Hepatocyte (in vitro differentiated cells): ENCODE measurements around the gene SRGAP2B.
"Not testable (repeated sequence)": the region's sequence is repeated elsewhere in the genome, so short reads cannot be mapped to it uniquely, and the experiment has no call there.

Source experiments
- EZH2 ChIP-seq: fragments of 200-600 bp; sonication (generic); IDR thresholded peaks from 2 replicates; pipeline ENCODE4 v1.6.1; 2016; ENCODE audit warnings: antibody characterized with exemption, mild to moderate bottlenecking, borderline replicate concordance
- EZH2phosphoT487 ChIP-seq: fragments of 200-600 bp; sonication (generic); IDR thresholded peaks from one replicate; pipeline ENCODE4 v1.6.1; 2018; ENCODE audit warnings: antibody characterized with exemption, mild to moderate bottlenecking, low read depth, moderate library complexity; ENCODE audit not compliant: unreplicated experiment, severe bottlenecking
- TF ChIP-seq, protein P1 (sequence below): fragments of 200-600 bp; sonication (generic); IDR thresholded peaks from 2 replicates; pipeline ENCODE4 v1.5.1; 2016; ENCODE audit warnings: antibody characterized with exemption, mild to moderate bottlenecking; ENCODE audit not compliant: poor library complexity

DNA sequence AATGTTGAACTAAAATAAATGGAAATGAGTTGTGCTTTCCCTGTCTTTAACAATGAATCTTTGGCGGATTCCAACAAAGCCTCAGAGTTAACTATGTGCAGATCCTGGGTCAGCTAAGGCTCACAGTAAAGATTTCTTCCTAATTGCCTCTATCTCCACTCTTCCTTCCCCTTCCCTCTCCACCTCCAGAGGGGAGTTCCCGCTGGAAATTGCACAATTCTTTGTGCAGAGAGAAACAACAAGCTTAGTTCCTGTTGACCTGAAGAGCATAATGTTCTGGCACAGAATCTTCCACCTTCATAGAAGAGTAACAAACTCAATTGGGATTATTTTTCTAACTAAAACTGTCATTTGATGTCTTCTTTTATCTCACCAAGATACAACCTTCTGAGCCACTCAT lies 77.4 kb downstream of the SRGAP2B start:
- TF ChIP-seq EZH2, EZH2phosphoT487: not testable (repeated sequence)
- TF ChIP-seq, protein P1, sequence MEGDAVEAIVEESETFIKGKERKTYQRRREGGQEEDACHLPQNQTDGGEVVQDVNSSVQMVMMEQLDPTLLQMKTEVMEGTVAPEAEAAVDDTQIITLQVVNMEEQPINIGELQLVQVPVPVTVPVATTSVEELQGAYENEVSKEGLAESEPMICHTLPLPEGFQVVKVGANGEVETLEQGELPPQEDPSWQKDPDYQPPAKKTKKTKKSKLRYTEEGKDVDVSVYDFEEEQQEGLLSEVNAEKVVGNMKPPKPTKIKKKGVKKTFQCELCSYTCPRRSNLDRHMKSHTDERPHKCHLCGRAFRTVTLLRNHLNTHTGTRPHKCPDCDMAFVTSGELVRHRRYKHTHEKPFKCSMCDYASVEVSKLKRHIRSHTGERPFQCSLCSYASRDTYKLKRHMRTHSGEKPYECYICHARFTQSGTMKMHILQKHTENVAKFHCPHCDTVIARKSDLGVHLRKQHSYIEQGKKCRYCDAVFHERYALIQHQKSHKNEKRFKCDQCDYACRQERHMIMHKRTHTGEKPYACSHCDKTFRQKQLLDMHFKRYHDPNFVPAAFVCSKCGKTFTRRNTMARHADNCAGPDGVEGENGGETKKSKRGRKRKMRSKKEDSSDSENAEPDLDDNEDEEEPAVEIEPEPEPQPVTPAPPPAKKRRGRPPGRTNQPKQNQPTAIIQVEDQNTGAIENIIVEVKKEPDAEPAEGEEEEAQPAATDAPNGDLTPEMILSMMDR, result not testable (repeated sequence)
